Suppressor macrophage treated with lipopolysaccharide for 4 hours (primary cell): ENCODE results near the gene CCL22.
"Not testable (repeated sequence)": the region's sequence is repeated elsewhere in the genome, so short reads cannot be mapped to it uniquely, and the experiment has no call there.

Experiments
- DNase-seq: peaks from one replicate; pipeline ENCODE4 v3.0.0-alpha.2; 2020

Gene CCL22

GRCh38 chr16:57396786-57397185 is 38.2 kb downstream of the CCL22 start:
- DNase-seq: peak; percentile 25

- DNase-seq: not testable (repeated sequence)
Observed at GRCh38 chr16:57397493-57397892, 38.9 kb downstream of the CCL22 start.

GRCh38 chr16:57401943-57402640 is 43.5 kb downstream of the CCL22 start:
- no peak for DNase-seq

GRCh38 chr16:57403965-57404817 is 45.6 kb downstream of the CCL22 start, which contains the start of gene CCL17:
TSS of gene CCL17 (plus strand) at chr16:57404767. CDS start at chr16:57413933, 9,166 bp downstream.
- DNase-seq: no peak

- DNase-seq: no peak
Observed at GRCh38 chr16:57405097-57405496, 46.5 kb downstream of the CCL22 start.

- DNase-seq: peak; percentile 62
Observed at GRCh38 chr16:57406881-57407280, 48.3 kb downstream of the CCL22 start.

- DNase-seq: no peak
Observed at GRCh38 chr16:57407521-57408353, 49.2 kb downstream of the CCL22 start.

- peak; percentile 27 for DNase-seq
Observed at GRCh38 chr16:57409065-57409464, 50.5 kb downstream of the CCL22 start.

- no peak for DNase-seq
Observed at GRCh38 chr16:57409870-57410587, 51.4 kb downstream of the CCL22 start.

- DNase-seq: no peak
Observed at GRCh38 chr16:57411362-57411976, 52.9 kb downstream of the CCL22 start.

- DNase-seq: no peak
Observed at GRCh38 chr16:57412584-57412983, 54.0 kb downstream of the CCL22 start.

- DNase-seq: no peak
Observed at GRCh38 chr16:57413301-57413730, 54.7 kb downstream of the CCL22 start.

- DNase-seq: no peak
Observed at GRCh38 chr16:57413733-57414132, 55.1 kb downstream of the CCL22 start.
